Lower lobe of right lung (tissue), 2 donors: ENCODE results near the gene CIPC. TPM values are rescaled to one million over a fixed set of nuclear protein-coding genes. Genes with fewer than 3 reads are reported as not detected.

Source experiments
- ATAC-seq, 2 donors: fragments of 200-7000 bp; cut with Tn5 transposase; one replicate each; pipeline ENCODE4 v1.9.1; 2020 to 2022; ENCODE audit warnings: mild to moderate bottlenecking in 2 of 2, moderate library complexity in 2 of 2
- DNase-seq: peaks from one replicate; pipeline ENCODE4 v3.0.0-alpha.2; 2020
- H3K27ac ChIP-seq: fragments of 200-600 bp; one replicate; pipeline ENCODE4 v1.8.0; 2022
- H3K27me3 ChIP-seq: fragments of 200-600 bp; one replicate; pipeline ENCODE4 v1.8.0; 2022; ENCODE audit warnings: low read depth
- H3K36me3 ChIP-seq: fragments of 200-600 bp; one replicate; pipeline ENCODE4 v1.8.0; 2022; ENCODE audit warnings: mild to moderate bottlenecking
- H3K4me1 ChIP-seq: fragments of 200-600 bp; one replicate; pipeline ENCODE4 v1.8.0; 2022
- H3K4me3 ChIP-seq: fragments of 200-600 bp; one replicate; pipeline ENCODE4 v1.8.0; 2022; ENCODE audit warnings: mild to moderate bottlenecking
- H3K9me3 ChIP-seq: fragments of 200-600 bp; one replicate; pipeline ENCODE4 v1.8.0; 2022
- CTCF ChIP-seq: fragments of 200-600 bp; IDR thresholded peaks from one replicate; pipeline ENCODE4 v1.8.0; 2022; ENCODE audit warnings: antibody characterized with exemption, mild to moderate bottlenecking
- intact Hi-C: fragments of 100-400 bp; cut with DNase I; formaldehyde crosslinking; loops from one replicate; pipeline ENCODE4 v1.11.0; 2022
- total RNA-seq: library from RNA; stranded (reverse); fragmentation: NEBNext Ultra II Directional; extraction: Animal tissue kit (Norgen Biotek cat#: 25700); gene quantifications from one replicate; pipeline ENCODE4 v1.2.1, GENCODE V29; 2021
- donor health status: DM: no; HTN: yes; CAD: no; lungs with severe emphysema.

The CIPC gene
- total RNA-seq, 1 donor from 2014 or later: 28.4 TPM

GRCh38 chr14:77086017-77086727 lies 11.9 kb upstream of the CIPC start:
- intact Hi-C loops: no loop called here
- ATAC-seq: peak; percentile 83 to 90
- no peaks in the 10 kb centered on the region for H3K27me3 ChIP-seq
- no peaks in the 10 kb centered on the region for H3K36me3 ChIP-seq
- DNase-seq: no peak
- peaks cover 1% of the 10 kb centered on the region for H3K9me3 ChIP-seq
- H3K4me1 ChIP-seq: no peaks in the 10 kb centered on the region
- TF ChIP-seq CTCF: no peak
- H3K27ac ChIP-seq: peak overlapping the region; percentile 43
- H3K4me3 ChIP-seq: no peak overlapping the region

GRCh38 chr14:77086951-77087350 lies 11.1 kb upstream of the CIPC start:
- peak overlapping the region; percentile 43 for H3K27ac ChIP-seq

GRCh38 chr14:77087631-77088030 lies 10.4 kb upstream of the CIPC start:
- Histone ChIP-seq H3K27me3 (no peaks in the 10 kb centered on the region), H3K4me1 (no peaks in the 10 kb centered on the region), H3K36me3 (no peaks in the 10 kb centered on the region), H3K27ac (peak overlapping the region; percentile 43), H3K4me3 (no peak overlapping the region), H3K9me3 (peaks cover 10% of the 10 kb centered on the region)
- TF ChIP-seq CTCF: no peak
- DNase-seq (no peak), ATAC-seq (no peak)
- intact Hi-C loops: no loop called here

More at GRCh38 chr14:77086951-77087350, 11.1 kb upstream of the CIPC start:
- Histone ChIP-seq H3K36me3 (no peaks in the 10 kb centered on the region), H3K27me3 (no peaks in the 10 kb centered on the region), H3K9me3 (peaks cover 9% of the 10 kb centered on the region), H3K4me1 (no peaks in the 10 kb centered on the region), H3K4me3 (no peak overlapping the region)
- intact Hi-C loops: no loop called here
- ATAC-seq: peak in 1 of 2 donors; percentile 36
- DNase-seq: no peak
- TF ChIP-seq CTCF: no peak

GRCh38 chr14:77088219-77088618 lies 9.8 kb upstream of the CIPC start:
- Histone ChIP-seq H3K27me3 (no peaks in the 10 kb centered on the region), H3K9me3 (peaks cover 10% of the 10 kb centered on the region), H3K4me1 (no peaks in the 10 kb centered on the region), H3K4me3 (no peak overlapping the region), H3K27ac (peak overlapping the region; percentile 43), H3K36me3 (no peaks in the 10 kb centered on the region)
- no peak for TF ChIP-seq CTCF
- peak; percentile 81 to 84 for ATAC-seq
- peak; percentile 59 for DNase-seq
- intact Hi-C loops: no loop called here

- intact Hi-C loops: no loop called here
- H3K4me3 ChIP-seq: no peak overlapping the region
- no peak for TF ChIP-seq CTCF
- no peaks in the 10 kb centered on the region for H3K4me1 ChIP-seq
- ATAC-seq (peak in 1 of 2 donors; percentile 28), DNase-seq (no peak)
- no peaks in the 10 kb centered on the region for H3K36me3 ChIP-seq
- peaks cover 10% of the 10 kb centered on the region for H3K9me3 ChIP-seq
- peak overlapping the region; percentile 43 for H3K27ac ChIP-seq
- no peaks in the 10 kb centered on the region for H3K27me3 ChIP-seq
Observed at GRCh38 chr14:77088645-77089044, 9.4 kb upstream of the CIPC start.
